B cell (primary cell): ENCODE data around the gene NACAD. TPM values are rescaled to one million over a fixed set of nuclear protein-coding genes. Genes with fewer than 3 reads are reported as not detected.
A peak's percentile ranks its signal among the peaks of the same experiment; 100 is the strongest.

ENCODE experiments used
- ATAC-seq: fragments of 200-7000 bp; cut with Tn5 transposase; one replicate; pipeline ENCODE4 v1.10.0; 2021; ENCODE audit warnings: low read depth, mild to moderate bottlenecking, moderate number of reproducible peaks, moderate library complexity
- CTCF ChIA-PET: fragments of 350-600 bp; sonication (Branson Sonifier 250); formaldehyde crosslinking; loops from one replicate; lab custom pipeline; 2021; ENCODE audit warnings: antibody characterized with exemption, inconsistent platforms; lab: Charles Lee
- POLR2A ChIA-PET: fragments of 350-600 bp; sonication (Branson Sonifier 250); formaldehyde crosslinking; loops from one replicate; lab custom pipeline; 2021; ENCODE audit warnings: antibody characterized with exemption; lab: Charles Lee
- DNase-seq: peaks from one replicate; pipeline ENCODE4 v3.0.0; 2013
- H2AFZ ChIP-seq: 2 replicates; pipeline ENCODE4 v1.6.1; 2012; ENCODE audit warnings: mild to moderate bottlenecking, low read depth, low read length; ENCODE audit not compliant: insufficient read depth, poor library complexity, severe bottlenecking
- H3K27ac ChIP-seq, 2 donors: 1 replicate in 1 of 2; 2 replicates in 1 of 2; pipeline ENCODE4 v1.5.1; 2012 to 2013; ENCODE audit warnings: low read length in 2 of 2, mild to moderate bottlenecking in 2 of 2, moderate library complexity in 1 of 2
- H3K27me3 ChIP-seq, 4 experiments: fragments of 200-600 bp in 1 of 4; sonication (generic) in 1 of 4; replicated peaks in 1 of 4; 1 replicate in 2 of 4; 2 replicates in 2 of 4; pipeline versions ENCODE4 v1.6.1 to v1.7.0; 2013 to 2016; ENCODE audit warnings: low read length in 3 of 4, mild to moderate bottlenecking in 2 of 4, mixed read lengths in 1 of 4, moderate library complexity in 1 of 4; ENCODE audit not compliant: insufficient read depth in 4 of 4, control insufficient read depth in 3 of 4; ENCODE audit errors: control extremely low read depth in 1 of 4
- H3K36me3 ChIP-seq, 2 experiments: replicated peaks in 1 of 2; 1 replicate in 1 of 2; 2 replicates in 1 of 2; pipeline versions ENCODE4 v1.6.1 to v1.7.1; 2013; ENCODE audit warnings: low read length in 1 of 2; ENCODE audit not compliant: insufficient read depth in 2 of 2, control insufficient read depth in 1 of 2; ENCODE audit errors: control extremely low read depth in 1 of 2, extremely low read depth in 1 of 2
- H3K4me1 ChIP-seq, 2 donors: fragments of 200-600 bp in 1 of 2; sonication (generic) in 1 of 2; 1 replicate in 1 of 2; 2 replicates in 1 of 2; pipeline versions ENCODE4 v1.5.1 to v1.6.1; 2013 to 2017; ENCODE audit warnings: low read length in 2 of 2; ENCODE audit not compliant: control insufficient read depth in 2 of 2, insufficient read depth in 2 of 2
- H3K4me2 ChIP-seq: replicated peaks from 2 replicates; pipeline ENCODE3; 2012; ENCODE audit warnings: mild to moderate bottlenecking, low read depth, low read length; ENCODE audit not compliant: poor library complexity, severe bottlenecking
- H3K4me3 ChIP-seq, 5 experiments: fragments of 200-600 bp in 1 of 5; sonication (generic) in 1 of 5; 1 replicate in 3 of 5; 2 replicates in 2 of 5; pipeline versions ENCODE4 v1.5.1 to v1.7.0; 2011 to 2016; ENCODE audit warnings: low read length in 4 of 5, mild to moderate bottlenecking in 4 of 5, low read depth in 2 of 5, control low read depth in 1 of 5, moderate library complexity in 1 of 5; ENCODE audit not compliant: insufficient read depth in 1 of 5; ENCODE audit errors: control extremely low read depth in 1 of 5, extremely low read depth in 1 of 5
- H3K79me2 ChIP-seq: fragments of 200-600 bp; sonication (generic); one replicate; pipeline ENCODE4 v1.6.0; 2016; ENCODE audit warnings: low read length; ENCODE audit not compliant: control insufficient read depth, insufficient read depth
- H3K9ac ChIP-seq: fragments of 200-600 bp; sonication (generic); 2 replicates; pipeline ENCODE4 v1.6.1; 2017; ENCODE audit warnings: mild to moderate bottlenecking, low read length, moderate library complexity
- H3K9me3 ChIP-seq, 3 donors: one replicate each; pipeline versions ENCODE4 v1.6.1 to v1.7.1; 2013; ENCODE audit warnings: low read length in 2 of 3; ENCODE audit not compliant: control insufficient read depth in 2 of 3, insufficient read depth in 1 of 3; ENCODE audit errors: control extremely low read depth in 1 of 3
- H4K20me1 ChIP-seq: 2 replicates; pipeline ENCODE4 v1.6.0; 2012; ENCODE audit warnings: mild to moderate bottlenecking, low read length; ENCODE audit not compliant: insufficient read depth, control insufficient read depth, poor library complexity, severe bottlenecking
- H3K27ac Mint-ChIP-seq: one replicate; pipeline ENCODE4 v1.8.0; 2021; ENCODE audit warnings: mixed read lengths
- H3K27me3 Mint-ChIP-seq: one replicate; pipeline ENCODE4 v1.8.0; 2021; ENCODE audit warnings: mixed read lengths
- H3K4me1 Mint-ChIP-seq: one replicate; pipeline ENCODE4 v1.8.0; 2021; ENCODE audit warnings: mixed read lengths
- H3K4me3 Mint-ChIP-seq: one replicate; pipeline ENCODE4 v1.8.0; 2021; ENCODE audit warnings: mixed read lengths
- H3K9me3 Mint-ChIP-seq: one replicate; pipeline ENCODE4 v1.8.0; 2022; ENCODE audit warnings: mixed read lengths; ENCODE audit not compliant: insufficient read depth
- EZH2 ChIP-seq: IDR thresholded peaks from 2 replicates; pipeline ENCODE4 v1.6.1; 2012; ENCODE audit warnings: borderline replicate concordance, low read depth, mild to moderate bottlenecking, moderate library complexity, low read length; ENCODE audit not compliant: insufficient read depth, poor library complexity, severe bottlenecking
- WGBS: methylation state at CpG from one replicate; pipeline ENCODE4 v1.1.5; 2013; ENCODE audit warnings: missing lambda C conversion rate; ENCODE audit not compliant: insufficient coverage; 5-methylcytosine and 5-hydroxymethylcytosine counted together
- intact Hi-C: fragments of 100-400 bp; cut with micrococcal nuclease; formaldehyde crosslinking; loops from one replicate; pipeline ENCODE4 v1.10.0; 2022
- polyA plus RNA-seq: library from polyadenylated mRNA; depleted of rRNA; stranded (reverse); fragments of >200 nt; gene quantifications from 2 replicates; pipeline ENCODE4 v1.2.3, GENCODE V29; 2012
- total RNA-seq, 2 donors: library from RNA; stranded (reverse); fragments of 120-200 nt in 1 of 2; gene quantifications; 1 replicate in 1 of 2; 2 replicates in 1 of 2; pipeline versions ENCODE4 v1.2.3 to v1.2.4, GENCODE V29; 2013 to 2022
- TF ChIP-seq, protein P1 (sequence below): fragments of 200-600 bp; IDR thresholded peaks from one replicate; pipeline ENCODE4 v1.8.0; 2022; ENCODE audit warnings: antibody characterized with exemption, mild to moderate bottlenecking

The NACAD gene
- total and polyA plus RNA-seq, 2 donors (not counting 1 experiment from before 2014, with no cell fraction given) = 0.04 to 0.49 TPM

DNA sequence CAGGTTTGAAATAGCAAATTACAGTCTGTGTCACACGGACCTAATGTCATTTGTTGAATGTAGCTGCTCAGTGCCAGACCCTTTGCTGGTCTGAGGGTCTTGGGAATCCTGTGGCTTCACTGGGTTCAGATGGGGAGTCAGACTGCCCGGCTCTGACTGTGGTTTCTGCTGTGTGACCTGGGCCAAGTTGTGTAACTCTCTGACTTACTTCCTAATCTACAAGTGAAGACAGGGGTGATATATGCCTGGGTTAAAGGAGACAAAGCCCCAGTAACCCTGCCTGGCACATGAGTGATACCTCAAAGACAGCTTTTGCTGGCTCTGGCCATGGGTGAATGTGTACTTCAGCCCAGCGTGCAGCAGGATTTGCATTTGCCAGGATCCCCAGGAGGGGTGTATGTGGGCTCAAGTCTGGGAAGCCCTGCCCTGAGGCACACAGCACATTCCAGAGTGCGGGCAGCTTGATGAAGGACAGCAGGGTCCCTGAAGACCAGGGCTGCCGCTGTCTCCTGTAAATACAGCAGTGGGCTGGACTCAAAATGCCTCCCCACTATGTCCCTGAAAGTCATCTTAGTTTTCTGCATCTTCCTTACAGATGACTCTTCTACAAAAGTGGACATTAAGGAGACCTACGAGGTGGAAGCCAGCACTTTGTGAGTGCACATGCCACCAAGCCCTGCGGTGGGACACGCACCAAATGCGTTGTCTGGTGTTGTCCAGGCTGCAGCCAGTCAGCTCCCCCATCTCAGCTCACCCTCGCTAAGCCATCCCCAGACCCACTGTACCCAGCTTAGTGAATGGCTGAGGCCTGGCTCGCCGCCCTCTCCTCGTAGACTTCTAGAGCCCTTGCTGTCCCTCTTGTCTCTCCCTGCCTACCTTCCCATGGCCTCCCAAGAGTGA, 16.4 kb downstream of the NACAD start:
- ATAC-seq (no peak), DNase-seq (no peak)
- ChIA-PET POLR2A (no interaction called here), CTCF (interaction anchor here (1.2 kb wide), 1 partner anchor 99 kb away, joined by 4 read pairs; no protein-coding TSS in a partner anchor)
- Histone ChIP-seq H3K4me2 (no peak overlapping the region), H3K36me3 (peaks cover 0 to 95% of the 10 kb centered on the region in 2 experiments), H3K4me3 (no peak overlapping the region), H3K27ac (no peak overlapping the region), H3K9me3 (no peaks in the 10 kb centered on the region), H4K20me1 (peaks cover 98% of the 10 kb centered on the region), H2AFZ (no peak overlapping the region), H3K79me2 (peaks cover 32% of the 10 kb centered on the region), H3K9ac (no peak overlapping the region), H3K4me1 (peaks cover 5 to 10% of the 10 kb centered on the region in 2 donors), H3K27me3 (no peaks in the 10 kb centered on the region)
- no peaks in the 10 kb centered on the region for H3K9me3 Mint-ChIP-seq
- no peak for TF ChIP-seq EZH2
- TF ChIP-seq, protein P1, sequence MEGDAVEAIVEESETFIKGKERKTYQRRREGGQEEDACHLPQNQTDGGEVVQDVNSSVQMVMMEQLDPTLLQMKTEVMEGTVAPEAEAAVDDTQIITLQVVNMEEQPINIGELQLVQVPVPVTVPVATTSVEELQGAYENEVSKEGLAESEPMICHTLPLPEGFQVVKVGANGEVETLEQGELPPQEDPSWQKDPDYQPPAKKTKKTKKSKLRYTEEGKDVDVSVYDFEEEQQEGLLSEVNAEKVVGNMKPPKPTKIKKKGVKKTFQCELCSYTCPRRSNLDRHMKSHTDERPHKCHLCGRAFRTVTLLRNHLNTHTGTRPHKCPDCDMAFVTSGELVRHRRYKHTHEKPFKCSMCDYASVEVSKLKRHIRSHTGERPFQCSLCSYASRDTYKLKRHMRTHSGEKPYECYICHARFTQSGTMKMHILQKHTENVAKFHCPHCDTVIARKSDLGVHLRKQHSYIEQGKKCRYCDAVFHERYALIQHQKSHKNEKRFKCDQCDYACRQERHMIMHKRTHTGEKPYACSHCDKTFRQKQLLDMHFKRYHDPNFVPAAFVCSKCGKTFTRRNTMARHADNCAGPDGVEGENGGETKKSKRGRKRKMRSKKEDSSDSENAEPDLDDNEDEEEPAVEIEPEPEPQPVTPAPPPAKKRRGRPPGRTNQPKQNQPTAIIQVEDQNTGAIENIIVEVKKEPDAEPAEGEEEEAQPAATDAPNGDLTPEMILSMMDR = no peak
- no peaks in the 10 kb centered on the region for H3K27me3 Mint-ChIP-seq
- no peak overlapping the region for H3K4me3 Mint-ChIP-seq
- WGBS = 98% methylated on average over 12 of the region's 13 CpGs
- peaks cover 4% of the 10 kb centered on the region for H3K4me1 Mint-ChIP-seq
- intact Hi-C loops = no loop called here
- H3K27ac Mint-ChIP-seq = peak overlapping the region; percentile 37

DNA sequence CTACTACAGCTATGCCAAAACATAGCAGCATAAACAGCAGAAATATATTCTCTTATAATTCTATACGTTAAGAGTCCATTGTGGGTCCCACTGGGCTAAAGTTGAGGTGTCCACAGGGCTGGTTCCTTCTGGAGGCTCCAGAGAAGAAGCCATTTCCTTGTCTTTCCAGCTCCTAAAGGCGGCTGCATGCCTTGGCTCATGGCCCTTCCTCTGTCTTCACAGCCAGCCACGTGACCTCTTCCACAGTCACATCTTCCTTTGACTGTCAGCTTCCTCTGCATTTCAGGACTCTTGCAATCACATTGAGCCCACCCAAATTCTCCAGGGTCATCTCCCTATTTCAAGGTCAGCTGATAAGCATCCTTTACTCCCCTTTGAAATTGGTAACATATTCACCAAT, 17.2 kb downstream of the NACAD start:
- intact Hi-C loops = no loop called here
- H3K4me1 Mint-ChIP-seq = peaks cover 5% of the 10 kb centered on the region
- H3K27me3 ChIP-seq = no peaks in the 10 kb centered on the region
- H3K9me3 Mint-ChIP-seq = no peaks in the 10 kb centered on the region
- no peak for DNase-seq
- H3K4me2 ChIP-seq = no peak overlapping the region
- ChIA-PET POLR2A (no interaction called here), CTCF (no interaction called here)
- H3K4me3 ChIP-seq = no peak overlapping the region
- no peak overlapping the region for H3K9ac ChIP-seq
- no peak overlapping the region for H3K27ac Mint-ChIP-seq
- ATAC-seq = no peak
- TF ChIP-seq, protein P1 = no peak
- no peak for TF ChIP-seq EZH2
- H3K4me1 ChIP-seq = peaks cover 5 to 10% of the 10 kb centered on the region in 2 donors
- no peak overlapping the region for H2AFZ ChIP-seq
- H3K27me3 Mint-ChIP-seq = no peaks in the 10 kb centered on the region
- 100% methylated on average over 2 of the region's 3 CpGs for WGBS
- no peak overlapping the region for H3K4me3 Mint-ChIP-seq
- H3K27ac ChIP-seq = no peak overlapping the region
- H4K20me1 ChIP-seq = peaks cover 100% of the 10 kb centered on the region
- H3K36me3 ChIP-seq = peaks cover 0 to 98% of the 10 kb centered on the region in 2 experiments
- no peaks in the 10 kb centered on the region for H3K9me3 ChIP-seq
- peaks cover 38% of the 10 kb centered on the region for H3K79me2 ChIP-seq
